ENCODE measurements around the gene GULP1. TPM values are rescaled to one million over a fixed set of nuclear protein-coding genes. Genes with fewer than 3 reads are reported as not detected.

Gene GULP1
- total and polyA plus RNA-seq, 2 of the 13 experiments (the other 11 are each of a cell fraction or from before 2014, with no cell fraction given), result 0.15 TPM; not detected in 1

DNA sequence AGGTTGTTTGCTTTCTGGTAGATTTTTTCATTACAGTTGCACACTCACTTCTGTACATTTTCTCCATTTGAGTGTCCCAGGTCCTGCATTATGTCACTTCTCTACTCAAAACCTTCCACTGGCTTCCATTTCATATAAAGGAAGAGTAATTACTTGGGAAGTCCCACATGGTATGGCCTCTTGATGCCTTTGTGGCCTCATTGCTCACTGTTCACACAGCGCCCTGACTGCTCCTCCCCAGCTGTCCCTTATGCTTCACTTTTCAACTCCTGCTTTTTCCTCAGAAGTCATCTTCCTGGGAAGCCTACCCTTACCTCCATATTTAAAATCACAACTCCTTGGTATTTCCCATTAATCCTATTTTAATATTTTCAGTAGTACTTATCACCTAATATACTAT lies 24.7 kb downstream of the GULP1 start:
- no peak for FAIRE-seq
- POLR2A ChIA-PET, result no interaction called here
- 0% methylated on average over 1 of the region's 1 CpG for WGBS (ENCODE audit: low lambda C conversion rate)
- TF ChIP-seq, protein P1, sequence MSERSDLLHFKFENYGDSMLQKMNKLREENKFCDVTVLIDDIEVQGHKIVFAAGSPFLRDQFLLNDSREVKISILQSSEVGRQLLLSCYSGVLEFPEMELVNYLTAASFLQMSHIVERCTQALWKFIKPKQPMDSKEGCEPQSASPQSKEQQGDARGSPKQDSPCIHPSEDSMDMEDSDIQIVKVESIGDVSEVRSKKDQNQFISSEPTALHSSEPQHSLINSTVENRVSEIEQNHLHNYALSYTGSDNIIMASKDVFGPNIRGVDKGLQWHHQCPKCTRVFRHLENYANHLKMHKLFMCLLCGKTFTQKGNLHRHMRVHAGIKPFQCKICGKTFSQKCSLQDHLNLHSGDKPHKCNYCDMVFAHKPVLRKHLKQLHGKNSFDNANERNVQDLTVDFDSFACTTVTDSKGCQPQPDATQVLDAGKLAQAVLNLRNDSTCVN (CRISPR knock-in tag; IDR thresholded peaks at IDR 0.05; ENCODE audit: borderline replicate concordance), result no peak
- no peak for TF ChIP-seq ZNF777 (CRISPR knock-in tag; IDR thresholded peaks at IDR 0.05)
- no peak for TF ChIP-seq IKZF4 (CRISPR knock-in tag; IDR thresholded peaks at IDR 0.05; ENCODE audit: borderline replicate concordance, low read depth, not compliant biosample characterization)
- no peak for TF ChIP-seq ETV5 (CRISPR knock-in tag; IDR thresholded peaks at IDR 0.05; ENCODE audit: borderline replicate concordance)
- TF ChIP-seq ZBTB20 (CRISPR knock-in tag; IDR thresholded peaks at IDR 0.05; ENCODE audit: borderline replicate concordance, low read depth), result no peak
- TF ChIP-seq EEA1 (CRISPR knock-in tag; IDR thresholded peaks at IDR 0.05; ENCODE audit: borderline replicate concordance), result no peak
- TF ChIP-seq, protein P2, sequence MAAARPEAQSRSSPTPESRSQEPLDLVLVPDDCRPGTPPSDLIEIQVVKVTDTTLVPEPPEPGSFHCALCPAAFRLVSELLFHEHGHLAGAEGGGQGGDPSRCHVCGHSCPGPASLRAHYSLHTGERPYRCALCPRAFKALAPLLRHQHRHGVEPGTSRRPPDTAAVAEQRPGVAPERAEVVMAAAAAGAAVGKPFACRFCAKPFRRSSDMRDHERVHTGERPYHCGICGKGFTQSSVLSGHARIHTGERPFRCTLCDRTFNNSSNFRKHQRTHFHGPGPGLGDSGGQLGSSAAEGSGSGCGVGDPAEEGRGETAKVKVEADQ (CRISPR knock-in tag; IDR thresholded peaks at IDR 0.05; ENCODE audit: borderline replicate concordance), result no peak
- no peak for TF ChIP-seq SP1 (IDR thresholded peaks at IDR 0.05)
- TF ChIP-seq SP1 (CRISPR knock-in tag; IDR thresholded peaks at IDR 0.05), result no peak
- TF ChIP-seq, protein P3, sequence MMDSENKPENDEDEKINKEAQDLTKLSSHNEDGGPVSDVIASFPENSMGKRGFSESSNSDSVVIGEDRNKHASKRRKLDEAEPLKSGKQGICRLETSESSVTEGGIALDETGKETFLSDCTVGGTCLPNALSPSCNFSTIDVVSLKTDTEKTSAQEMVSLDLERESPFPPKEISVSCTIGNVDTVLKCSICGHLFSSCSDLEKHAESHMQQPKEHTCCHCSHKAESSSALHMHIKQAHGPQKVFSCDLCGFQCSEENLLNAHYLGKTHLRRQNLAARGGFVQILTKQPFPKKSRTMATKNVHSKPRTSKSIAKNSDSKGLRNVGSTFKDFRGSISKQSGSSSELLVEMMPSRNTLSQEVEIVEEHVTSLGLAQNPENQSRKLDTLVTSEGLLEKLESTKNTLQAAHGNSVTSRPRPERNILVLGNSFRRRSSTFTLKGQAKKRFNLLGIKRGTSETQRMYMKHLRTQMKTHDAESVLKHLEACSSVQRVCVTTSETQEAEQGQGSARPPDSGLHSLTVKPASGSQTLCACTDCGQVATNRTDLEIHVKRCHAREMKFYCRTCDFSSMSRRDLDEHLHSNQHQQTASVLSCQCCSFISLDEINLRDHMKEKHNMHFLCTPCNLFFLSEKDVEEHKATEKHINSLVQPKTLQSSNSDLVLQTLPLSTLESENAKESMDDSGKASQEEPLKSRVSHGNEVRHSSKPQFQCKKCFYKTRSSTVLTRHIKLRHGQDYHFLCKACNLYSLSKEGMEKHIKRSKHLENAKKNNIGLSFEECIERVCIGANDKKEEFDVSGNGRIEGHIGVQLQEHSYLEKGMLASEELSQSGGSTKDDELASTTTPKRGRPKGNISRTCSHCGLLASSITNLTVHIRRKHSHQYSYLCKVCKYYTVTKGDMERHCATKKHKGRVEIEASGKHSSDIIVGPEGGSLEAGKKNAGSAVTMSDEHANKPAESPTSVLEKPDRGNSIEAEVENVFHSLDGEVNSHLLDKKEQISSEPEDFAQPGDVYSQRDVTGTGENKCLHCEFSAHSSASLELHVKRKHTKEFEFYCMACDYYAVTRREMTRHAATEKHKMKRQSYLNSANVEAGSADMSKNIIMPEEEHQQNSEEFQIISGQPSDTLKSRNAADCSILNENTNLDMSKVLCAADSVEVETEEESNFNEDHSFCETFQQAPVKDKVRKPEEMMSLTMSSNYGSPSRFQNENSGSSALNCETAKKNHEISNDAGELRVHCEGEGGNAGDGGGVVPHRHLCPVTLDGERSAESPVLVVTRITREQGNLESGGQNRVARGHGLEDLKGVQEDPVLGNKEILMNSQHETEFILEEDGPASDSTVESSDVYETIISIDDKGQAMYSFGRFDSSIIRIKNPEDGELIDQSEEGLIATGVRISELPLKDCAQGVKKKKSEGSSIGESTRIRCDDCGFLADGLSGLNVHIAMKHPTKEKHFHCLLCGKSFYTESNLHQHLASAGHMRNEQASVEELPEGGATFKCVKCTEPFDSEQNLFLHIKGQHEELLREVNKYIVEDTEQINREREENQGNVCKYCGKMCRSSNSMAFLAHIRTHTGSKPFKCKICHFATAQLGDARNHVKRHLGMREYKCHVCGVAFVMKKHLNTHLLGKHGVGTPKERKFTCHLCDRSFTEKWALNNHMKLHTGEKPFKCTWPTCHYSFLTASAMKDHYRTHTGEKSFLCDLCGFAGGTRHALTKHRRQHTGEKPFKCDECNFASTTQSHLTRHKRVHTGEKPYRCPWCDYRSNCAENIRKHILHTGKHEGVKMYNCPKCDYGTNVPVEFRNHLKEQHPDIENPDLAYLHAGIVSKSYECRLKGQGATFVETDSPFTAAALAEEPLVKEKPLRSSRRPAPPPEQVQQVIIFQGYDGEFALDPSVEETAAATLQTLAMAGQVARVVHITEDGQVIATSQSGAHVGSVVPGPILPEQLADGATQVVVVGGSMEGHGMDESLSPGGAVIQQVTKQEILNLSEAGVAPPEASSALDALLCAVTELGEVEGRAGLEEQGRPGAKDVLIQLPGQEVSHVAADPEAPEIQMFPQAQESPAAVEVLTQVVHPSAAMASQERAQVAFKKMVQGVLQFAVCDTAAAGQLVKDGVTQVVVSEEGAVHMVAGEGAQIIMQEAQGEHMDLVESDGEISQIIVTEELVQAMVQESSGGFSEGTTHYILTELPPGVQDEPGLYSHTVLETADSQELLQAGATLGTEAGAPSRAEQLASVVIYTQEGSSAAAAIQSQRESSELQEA (CRISPR knock-in tag; IDR thresholded peaks at IDR 0.05; ENCODE audit: not compliant biosample characterization), result no peak
- no peak for TF ChIP-seq KAT8 (CRISPR knock-in tag; IDR thresholded peaks at IDR 0.05)
- TF ChIP-seq MED13 (CRISPR knock-in tag; IDR thresholded peaks at IDR 0.05), result no peak
- TF ChIP-seq MAFK (conservative IDR thresholded peaks at IDR 0.05 in 1 of 2, IDR thresholded peaks at IDR 0.05 in 1 of 2; ENCODE audit: low read length in 2 of 2), result no peak
- no peak for TF ChIP-seq FOXK2 (IDR thresholded peaks at IDR 0.05)
- no peak for TF ChIP-seq ZNF256 (CRISPR knock-in tag; conservative IDR thresholded peaks at IDR 0.05)

More for the DNA sequence above, 24.7 kb downstream of the GULP1 start:
- Histone ChIP-seq H3K4me3 (replicated peaks in 1 of 3; ENCODE audit: insufficient read depth in 1 of 3, low read depth in 2 of 3, low read length in 3 of 3) (no peak overlapping the region), H3K27me3 (ENCODE audit: control insufficient read depth in 1 of 2, insufficient read depth in 2 of 2, low read length in 2 of 2) (no peaks in the 10 kb centered on the region), H3K27ac (ENCODE audit: extremely low read length, insufficient read depth, low read length) (no peak overlapping the region), H3K9ac (ENCODE audit: insufficient read depth, low read depth, low read length) (no peak overlapping the region), H2AFZ (ENCODE audit: low read length) (no peak overlapping the region), H3K9me3 (ENCODE audit: low read length) (no peaks in the 10 kb centered on the region), H3K36me3 (replicated peaks in 1 of 2; ENCODE audit: control insufficient read depth in 1 of 2, insufficient read depth in 2 of 2, low read length in 2 of 2) (no peaks in the 10 kb centered on the region), H4K20me1 (ENCODE audit: insufficient read depth, low read length) (no peaks in the 10 kb centered on the region), H3K4me2 (ENCODE audit: low read depth, low read length) (no peak overlapping the region), H3K4me1 (ENCODE audit: insufficient read depth, low read length) (no peaks in the 10 kb centered on the region), H3K79me2 (ENCODE audit: insufficient read depth, low read length) (no peaks in the 10 kb centered on the region)
- BruUV-seq (replicated peaks), result no TSS peak
- intact Hi-C loops (cut with micrococcal nuclease; ENCODE audit: unreplicated experiment), result no loop called here
- DNase-seq (ENCODE audit: low spot score) (no peak), ATAC-seq (no peak)
- in situ Hi-C loops (cut with HindIII; ENCODE audit: extremely low pct_ligation_motif_present, low pct_unique_long_range_greater_than_20kb), result no loop called here
- CTCF ChIA-PET (ENCODE audit: low intra/inter-chr PET ratio, low total read pairs), result no interaction called here

Data from HepG2 (cell line).